ENCODE results near the gene ZNF391.

Gene ZNF391

DNA sequence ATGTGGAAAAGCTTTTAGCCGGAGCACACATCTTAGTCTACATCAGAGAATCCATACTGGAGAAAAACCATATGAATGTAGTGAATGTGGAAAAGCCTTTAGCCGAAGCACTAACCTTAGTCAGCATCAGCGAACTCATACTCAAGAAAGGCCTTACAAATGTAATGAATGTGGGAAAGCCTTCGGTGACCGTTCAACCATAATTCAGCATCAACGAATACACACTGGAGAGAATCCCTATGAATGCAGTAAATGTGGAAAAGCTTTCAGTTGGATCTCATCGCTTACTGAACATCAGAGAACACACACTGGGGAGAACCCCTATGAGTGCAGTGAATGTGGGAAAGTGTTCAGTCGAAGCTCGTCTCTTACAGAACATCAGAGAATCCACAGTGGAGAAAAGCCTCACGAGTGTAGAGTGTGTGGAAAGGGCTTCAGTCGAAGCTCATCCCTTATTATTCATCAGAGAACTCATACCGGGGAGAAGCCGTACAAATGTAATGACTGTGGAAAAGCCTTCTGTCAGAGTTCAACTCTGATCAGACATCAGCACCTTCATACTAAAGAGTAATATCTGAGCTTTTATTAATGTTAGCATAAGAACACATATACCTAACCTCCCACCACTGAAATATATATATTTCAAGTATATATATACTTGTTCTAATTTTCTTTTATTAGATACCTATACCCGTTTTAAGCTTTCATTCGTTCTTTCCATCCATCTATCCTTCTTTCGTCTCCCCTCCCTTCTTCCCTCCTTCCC is 12.5 kb downstream of the ZNF391 start:
- DNase-seq (ENCODE audit: low read depth) = no peak
- TF ChIP-seq, protein P1, sequence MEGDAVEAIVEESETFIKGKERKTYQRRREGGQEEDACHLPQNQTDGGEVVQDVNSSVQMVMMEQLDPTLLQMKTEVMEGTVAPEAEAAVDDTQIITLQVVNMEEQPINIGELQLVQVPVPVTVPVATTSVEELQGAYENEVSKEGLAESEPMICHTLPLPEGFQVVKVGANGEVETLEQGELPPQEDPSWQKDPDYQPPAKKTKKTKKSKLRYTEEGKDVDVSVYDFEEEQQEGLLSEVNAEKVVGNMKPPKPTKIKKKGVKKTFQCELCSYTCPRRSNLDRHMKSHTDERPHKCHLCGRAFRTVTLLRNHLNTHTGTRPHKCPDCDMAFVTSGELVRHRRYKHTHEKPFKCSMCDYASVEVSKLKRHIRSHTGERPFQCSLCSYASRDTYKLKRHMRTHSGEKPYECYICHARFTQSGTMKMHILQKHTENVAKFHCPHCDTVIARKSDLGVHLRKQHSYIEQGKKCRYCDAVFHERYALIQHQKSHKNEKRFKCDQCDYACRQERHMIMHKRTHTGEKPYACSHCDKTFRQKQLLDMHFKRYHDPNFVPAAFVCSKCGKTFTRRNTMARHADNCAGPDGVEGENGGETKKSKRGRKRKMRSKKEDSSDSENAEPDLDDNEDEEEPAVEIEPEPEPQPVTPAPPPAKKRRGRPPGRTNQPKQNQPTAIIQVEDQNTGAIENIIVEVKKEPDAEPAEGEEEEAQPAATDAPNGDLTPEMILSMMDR (IDR thresholded peaks at IDR 0.05; ENCODE audit: low read depth, low read length, missing control alignments) = no peak

DNA sequence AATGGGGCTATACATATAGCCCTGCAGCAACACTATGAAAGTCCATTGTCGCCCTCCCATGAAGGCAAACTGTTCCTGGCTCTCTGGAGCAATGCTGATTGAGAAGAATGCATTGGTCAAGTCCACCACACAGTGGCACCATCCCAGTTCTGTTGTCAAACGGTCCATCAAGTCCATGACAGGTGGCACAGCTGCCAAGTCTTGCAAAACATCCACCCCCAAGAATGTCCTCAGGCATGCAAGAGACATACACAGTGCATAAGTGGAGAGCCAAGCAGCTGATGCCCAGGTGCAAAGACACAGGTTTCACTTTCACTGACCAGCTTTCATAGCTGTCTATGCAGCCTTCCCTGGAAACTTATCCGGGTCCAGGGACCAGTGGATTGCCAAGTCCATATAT is 17.5 kb downstream of the ZNF391 start:
- TF ChIP-seq, protein P1 (IDR thresholded peaks at IDR 0.05; ENCODE audit: low read depth, low read length, missing control alignments) = no peak
- no peak overlapping the region for H3K4me3 ChIP-seq (ENCODE audit: low read depth, low read length)
- no peak for DNase-seq (ENCODE audit: low read depth)

More for the DNA sequence above, 12.5 kb downstream of the ZNF391 start:
- H3K4me3 ChIP-seq (ENCODE audit: low read depth, low read length) = no peak overlapping the region

DNA sequence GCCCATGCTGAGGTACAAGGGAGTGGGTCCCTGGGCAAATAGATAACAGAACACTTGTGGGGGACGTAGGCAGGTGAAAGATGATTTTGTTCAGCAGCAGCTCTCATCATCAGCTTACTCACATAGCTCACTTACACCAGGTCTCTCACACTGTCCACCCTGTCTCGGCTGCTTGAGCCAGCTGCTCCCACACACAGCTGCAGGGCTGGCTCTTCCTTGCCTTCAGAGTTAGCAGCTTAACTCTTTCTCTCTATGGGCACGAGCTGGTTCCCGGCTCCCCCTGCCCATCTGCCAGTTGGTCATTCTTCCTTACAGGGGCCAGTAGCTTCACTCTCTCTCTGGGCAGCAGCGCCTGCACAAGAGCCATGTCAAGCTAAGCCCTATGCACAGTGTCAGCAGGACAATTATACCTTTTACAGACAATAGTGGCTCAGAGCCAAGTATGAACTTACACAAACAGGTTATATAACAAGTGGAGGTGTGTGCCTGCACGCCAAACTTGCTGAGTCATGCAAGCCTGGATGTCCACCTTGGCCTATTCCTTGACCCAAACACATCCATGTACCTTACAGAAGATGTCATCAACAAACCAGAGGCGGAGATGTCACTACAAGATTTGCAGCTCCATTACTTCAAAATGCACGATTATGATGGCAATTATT is 18.7 kb downstream of the ZNF391 start:
- DNase-seq (ENCODE audit: low read depth) = no peak
- H3K4me3 ChIP-seq (ENCODE audit: low read depth, low read length) = no peak overlapping the region
- TF ChIP-seq, protein P1 (IDR thresholded peaks at IDR 0.05; ENCODE audit: low read depth, low read length, missing control alignments) = no peak

DNA sequence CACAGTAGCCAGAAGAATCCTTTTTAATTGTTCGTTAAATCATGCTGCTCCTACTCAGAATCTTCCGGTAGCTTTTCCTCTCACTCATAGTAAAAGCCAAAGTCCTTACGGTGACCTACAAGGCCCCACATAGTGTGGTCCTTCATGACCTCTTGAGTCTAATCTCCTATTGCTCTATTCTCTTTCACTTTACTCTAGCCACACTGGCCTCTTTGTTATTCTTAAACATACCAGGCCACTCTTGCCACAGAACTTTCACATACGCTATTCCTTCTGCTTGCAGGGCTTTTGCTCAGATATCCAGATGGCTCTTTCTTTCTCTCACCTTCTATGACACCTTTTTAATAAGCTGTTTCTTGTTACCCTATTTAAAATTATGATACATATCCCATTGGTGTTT is 25.7 kb downstream of the ZNF391 start:
- TF ChIP-seq, protein P1 (IDR thresholded peaks at IDR 0.05; ENCODE audit: low read depth, low read length, missing control alignments) = no peak
- H3K4me3 ChIP-seq (ENCODE audit: low read depth, low read length) = no peak overlapping the region
- DNase-seq (ENCODE audit: low read depth) = no peak

DNA sequence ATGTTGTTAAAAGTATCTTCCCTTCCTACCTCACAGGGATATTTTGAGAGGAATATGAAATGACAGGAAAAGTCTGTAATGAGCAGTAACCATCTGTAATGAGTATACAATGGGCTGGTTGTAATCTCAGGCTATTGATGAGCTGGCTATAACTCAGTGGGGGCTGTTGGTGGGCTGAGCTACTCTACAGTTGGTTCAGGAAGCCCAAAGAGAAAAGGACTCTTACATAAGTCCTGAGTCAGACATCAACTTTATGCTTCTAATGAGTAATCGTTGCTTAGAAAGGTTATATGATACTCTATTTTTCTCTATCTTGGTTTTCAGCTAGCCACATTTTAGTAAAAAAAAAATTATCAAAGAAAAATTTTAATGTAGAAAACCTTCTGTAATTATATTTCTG is 26.4 kb downstream of the ZNF391 start:
- TF ChIP-seq, protein P1 (IDR thresholded peaks at IDR 0.05; ENCODE audit: low read depth, low read length, missing control alignments) = no peak
- no peak overlapping the region for H3K4me3 ChIP-seq (ENCODE audit: low read depth, low read length)
- no peak for DNase-seq (ENCODE audit: low read depth)

DNA sequence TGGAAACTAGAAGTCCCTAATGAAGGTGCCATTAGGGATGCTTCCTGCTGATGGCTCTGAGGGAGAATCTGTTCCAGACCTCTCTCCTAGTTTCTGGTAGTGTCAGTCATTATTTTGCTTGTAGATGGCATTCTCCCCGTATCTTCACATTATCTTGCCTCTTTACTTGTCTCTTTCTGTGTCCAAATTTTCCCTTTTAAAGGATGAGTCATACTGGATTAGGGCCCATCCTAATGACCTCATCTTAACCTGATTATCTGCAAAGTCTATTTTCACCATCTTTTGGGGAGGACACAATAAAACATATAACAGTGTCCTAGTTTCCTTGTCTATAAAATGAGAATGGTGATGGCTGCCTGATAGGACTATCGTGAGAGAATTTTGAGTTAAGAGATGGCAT is 27.3 kb downstream of the ZNF391 start:
- no peak for DNase-seq (ENCODE audit: low read depth)
- no peak overlapping the region for H3K4me3 ChIP-seq (ENCODE audit: low read depth, low read length)
- TF ChIP-seq, protein P1 (IDR thresholded peaks at IDR 0.05; ENCODE audit: low read depth, low read length, missing control alignments) = no peak

Measured in GM12864 (cell line).